Panc1 (cell line): ENCODE results near the gene DMRTC1. TPM values are rescaled to one million over a fixed set of nuclear protein-coding genes. Genes with fewer than 3 reads are reported as not detected.
A peak's percentile ranks its signal among the peaks of the same experiment; 100 is the strongest.
"Not testable (repeated sequence)": the region's sequence is repeated elsewhere in the genome, so short reads cannot be mapped to it uniquely, and the experiment has no call there.

Experiments used
- ATAC-seq: fragments of 200-7000 bp; cut with Tn5 transposase; 2 replicates; pipeline ENCODE4 v1.9.1; 2020; ENCODE audit warnings: mild to moderate bottlenecking, moderate library complexity
- Bru-seq: library from RNA; stranded (reverse); fragments of 400-500 nt; gene quantifications from one replicate; lab custom pipeline; 2021; lab: Mats Ljungman, UMichigan
- BruChase-seq, 2 experiments: library from RNA; stranded (reverse); fragments of 400-500 nt; gene quantifications; one replicate each; lab custom pipeline; 2021; lab: Mats Ljungman, UMichigan
- BruUV-seq: library from RNA; stranded (reverse); fragments of 400-500 nt; replicated peaks from 2 replicates; lab custom pipeline; 2021; lab: Mats Ljungman, UMichigan
- CTCF ChIA-PET: fragments of 300-600 bp; sonication (Branson Sonifier 250); formaldehyde crosslinking; loops from one replicate; lab custom pipeline; 2022; ENCODE audit warnings: antibody characterized with exemption; lab: Charles Lee
- POLR2A ChIA-PET: fragments of 300-600 bp; sonication (Branson Sonifier 250); formaldehyde crosslinking; loops from one replicate; lab custom pipeline; 2022; ENCODE audit warnings: antibody characterized with exemption; lab: Charles Lee
- DNase-seq: peaks from one replicate; pipeline ENCODE4 v3.0.0-alpha.2; 2010; ENCODE audit warnings: low read depth, low spot score
- H3K27ac ChIP-seq: 2 replicates; pipeline ENCODE4 v1.5.1; 2011; ENCODE audit warnings: mild to moderate bottlenecking, low read length, inconsistent platforms
- H3K27me3 ChIP-seq: fragments of 200-500 bp; sonication (Bioruptor generic); 2 replicates; pipeline ENCODE4 v1.6.0; 2014; ENCODE audit warnings: low read length, inconsistent platforms; ENCODE audit not compliant: control insufficient read depth, insufficient read depth
- H3K36me3 ChIP-seq: fragments of 200-500 bp; sonication (Bioruptor generic); 2 replicates; pipeline ENCODE4 v1.5.1; 2014; ENCODE audit warnings: inconsistent platforms, mild to moderate bottlenecking, low read length, moderate library complexity; ENCODE audit not compliant: control insufficient read depth, insufficient read depth
- H3K4me1 ChIP-seq: 2 replicates; pipeline ENCODE4 v1.5.1; 2011; ENCODE audit warnings: inconsistent platforms, mild to moderate bottlenecking, low read length, moderate library complexity; ENCODE audit not compliant: control insufficient read depth, insufficient read depth
- H3K4me3 ChIP-seq, 2 experiments: 2 replicates each; pipeline ENCODE4 v1.5.1; 2011 to 2012; ENCODE audit warnings: low read depth in 2 of 2, low read length in 2 of 2, mild to moderate bottlenecking in 2 of 2, inconsistent platforms in 1 of 2, moderate library complexity in 1 of 2
- H3K9me3 ChIP-seq: fragments of 200-500 bp; sonication (Bioruptor generic); 2 replicates; pipeline ENCODE4 v1.5.1; 2014; ENCODE audit warnings: low read depth, mild to moderate bottlenecking, inconsistent platforms, low read length, moderate library complexity; ENCODE audit not compliant: control insufficient read depth, insufficient read depth
- in situ Hi-C: cut with HindIII; loops from 2 replicates; pipeline ENCODE4 v1.10.0; 2016; ENCODE audit warnings: low sequenced_read_pairs, low pct_unique_long_range_greater_than_20kb
- intact Hi-C: fragments of 100-400 bp; cut with micrococcal nuclease; formaldehyde crosslinking; loops from one replicate; pipeline ENCODE4 v1.10.0; 2022; ENCODE audit not compliant: unreplicated experiment
- long read RNA-seq: library from polyadenylated mRNA; unstranded; transcript quantifications from one replicate; pipeline ENCODE4 v2.0.0, GENCODE V29; 2021; ENCODE audit not compliant: unreplicated experiment
- polyA plus RNA-seq: library from polyadenylated mRNA; unstranded; fragments of >200 nt; gene quantifications from one replicate; pipeline ENCODE4 v1.2.1, GENCODE V29; 2012; ENCODE audit warnings: missing spikeins; ENCODE audit not compliant: insufficient read length
- total RNA-seq: library from RNA; stranded (reverse); gene quantifications from one replicate; pipeline ENCODE4 v1.2.1, GENCODE V29; 2021; ENCODE audit not compliant: unreplicated experiment

The DMRTC1 gene, protein sequence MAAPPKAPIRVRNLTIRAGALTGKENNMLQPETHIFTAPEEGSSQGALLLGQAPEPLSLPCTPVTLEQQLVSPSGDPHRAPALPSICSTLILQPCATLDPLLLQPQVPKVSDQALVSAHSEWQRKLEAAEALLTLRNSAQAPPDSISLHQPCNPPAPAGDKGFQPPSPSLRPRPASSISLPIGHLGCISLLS
- total RNA-seq (0.31 TPM), Bru-seq, nascent RNA (not detected), BruChase-seq, experiment 1, labeled RNA remaining after a 2-hour chase (not detected), BruChase-seq, experiment 2, labeled RNA remaining after a 6-hour chase (not detected)
- polyA plus RNA-seq = not detected
- long read RNA-seq = 0 reads

GRCh38 chrX:72943819-72944169 is at the start of gene DMRTC1:
Gene DMRTC1 (minus strand): TSS chrX:72943837. CDS start chrX:72875694, 68,143 bp downstream.
- BruUV-seq, H3K27ac ChIP-seq, in situ Hi-C loops, H3K4me1 ChIP-seq, H3K27me3 ChIP-seq, H3K9me3 ChIP-seq, POLR2A ChIA-PET, H3K36me3 ChIP-seq, CTCF ChIA-PET, DNase-seq, H3K4me3 ChIP-seq, intact Hi-C loops: not testable (repeated sequence)
- ATAC-seq = peak; percentile 80

DNA sequence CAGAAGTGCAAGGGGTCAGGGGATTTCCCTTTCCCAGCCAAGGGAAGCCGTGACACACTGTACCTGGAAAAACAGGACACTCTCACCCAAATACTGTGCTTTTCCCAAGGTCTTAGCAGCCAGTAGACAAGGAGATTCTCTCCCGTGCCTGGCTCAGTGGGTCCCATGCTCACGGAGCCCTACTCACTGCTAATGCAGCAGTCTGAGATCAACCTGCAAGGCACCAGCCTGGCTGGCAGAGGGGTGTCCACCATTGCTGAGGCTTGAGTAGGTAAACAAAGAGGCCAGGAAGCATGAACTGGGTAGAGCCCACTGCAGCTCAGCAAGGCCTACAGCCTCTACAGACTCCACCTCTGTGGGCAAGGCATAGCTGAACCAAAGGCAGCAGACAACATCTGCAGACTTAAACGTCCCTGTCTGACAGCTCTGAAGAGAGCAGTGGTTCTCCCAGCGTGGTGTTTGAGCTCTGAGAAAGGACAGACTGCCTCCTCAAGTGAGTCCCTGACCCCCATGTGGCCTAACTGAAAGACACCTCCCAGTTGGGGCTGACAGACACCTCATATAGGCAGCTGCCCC is 37.3 kb upstream of the DMRTC1 start:
- CTCF ChIA-PET, H3K27ac ChIP-seq, H3K4me1 ChIP-seq, BruUV-seq, in situ Hi-C loops, H3K27me3 ChIP-seq, H3K36me3 ChIP-seq, intact Hi-C loops, DNase-seq, POLR2A ChIA-PET, H3K4me3 ChIP-seq, ATAC-seq, H3K9me3 ChIP-seq: not testable (repeated sequence)

DNA sequence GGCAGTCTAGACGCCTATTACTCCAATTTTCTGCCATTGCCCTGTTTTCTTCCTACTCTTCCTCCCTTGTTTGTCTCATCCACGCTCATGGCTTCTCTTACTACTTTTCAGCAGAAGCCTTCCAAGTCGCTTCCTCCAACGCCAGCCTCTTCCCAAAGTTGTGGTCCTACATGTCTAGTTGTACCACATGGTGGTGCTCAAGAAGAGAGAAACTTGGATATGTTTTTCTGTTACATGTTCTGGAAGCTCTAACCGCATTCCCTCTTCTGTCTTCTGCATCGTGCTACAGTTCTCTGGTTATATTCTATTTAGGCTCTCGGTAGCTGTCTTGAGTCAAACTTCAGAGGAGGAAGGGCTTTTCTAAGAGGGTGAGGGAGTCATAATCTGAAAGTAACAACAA is 31.2 kb upstream of the DMRTC1 start:
- ATAC-seq = 0 out of 2 replicates have a peak, but pooled peaks have one; percentile 48
- POLR2A ChIA-PET, H3K27me3 ChIP-seq, BruUV-seq, CTCF ChIA-PET, H3K9me3 ChIP-seq, DNase-seq, H3K4me3 ChIP-seq, H3K36me3 ChIP-seq, H3K4me1 ChIP-seq, H3K27ac ChIP-seq, intact Hi-C loops, in situ Hi-C loops: not testable (repeated sequence)

GRCh38 chrX:72971859-72972258 is 28.2 kb upstream of the DMRTC1 start:
- intact Hi-C loops, DNase-seq, BruUV-seq, H3K4me3 ChIP-seq, H3K36me3 ChIP-seq, in situ Hi-C loops, ATAC-seq, CTCF ChIA-PET, H3K27me3 ChIP-seq, H3K4me1 ChIP-seq, POLR2A ChIA-PET, H3K27ac ChIP-seq, H3K9me3 ChIP-seq: not testable (repeated sequence)

- intact Hi-C loops, in situ Hi-C loops, H3K4me3 ChIP-seq, H3K27ac ChIP-seq, H3K9me3 ChIP-seq, DNase-seq, H3K4me1 ChIP-seq, POLR2A ChIA-PET, BruUV-seq, CTCF ChIA-PET, ATAC-seq, H3K27me3 ChIP-seq, H3K36me3 ChIP-seq: not testable (repeated sequence)
Measured at GRCh38 chrX:72959971-72960370, 16.3 kb upstream of the DMRTC1 start.

DNA sequence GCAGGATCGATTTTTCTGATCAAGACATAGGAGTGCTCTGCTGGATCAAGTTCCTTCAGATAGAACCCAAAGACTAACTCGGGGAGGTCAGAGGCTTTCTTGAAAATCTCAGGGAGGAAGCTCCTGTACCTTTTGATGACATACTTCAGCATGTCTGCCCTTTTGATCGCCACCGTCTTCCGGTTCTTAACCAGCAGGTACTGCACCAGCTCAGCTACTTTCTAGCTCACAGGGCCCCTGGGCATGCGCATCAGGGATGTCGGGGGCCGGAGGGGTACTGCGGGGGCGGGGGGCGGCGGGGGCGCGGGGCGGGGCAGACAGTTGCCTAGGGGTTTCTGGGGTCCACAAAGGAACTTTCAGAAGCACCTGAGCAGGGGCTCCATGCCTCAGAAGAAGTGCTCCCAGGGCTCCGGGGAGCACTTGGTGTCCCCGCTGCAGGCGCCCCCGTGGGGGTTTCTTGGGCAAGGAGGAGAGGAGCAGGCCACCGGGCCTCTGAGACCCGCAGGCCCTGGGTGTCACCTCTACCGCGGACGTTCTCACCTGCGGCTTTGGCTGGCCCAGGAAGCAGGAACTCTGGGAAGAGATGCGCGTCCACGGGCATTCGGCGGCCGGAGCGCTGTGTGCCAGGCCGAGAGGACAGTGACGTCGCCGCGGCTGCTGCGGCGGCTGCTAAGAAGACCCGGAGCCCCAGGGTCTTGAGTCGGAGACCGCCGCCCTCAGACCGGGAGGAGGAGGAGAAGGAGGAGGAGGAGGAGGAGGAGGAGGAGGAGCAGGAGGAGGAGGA is 410 bp downstream of the DMRTC1 start:
- H3K9me3 ChIP-seq, CTCF ChIA-PET, H3K27ac ChIP-seq, in situ Hi-C loops, H3K36me3 ChIP-seq, H3K27me3 ChIP-seq, DNase-seq, BruUV-seq, H3K4me3 ChIP-seq, H3K4me1 ChIP-seq, intact Hi-C loops, POLR2A ChIA-PET: not testable (repeated sequence)
- 0 out of 2 replicates have a peak, but pooled peaks have one; percentile 46 for ATAC-seq

- H3K9me3 ChIP-seq, H3K4me1 ChIP-seq, BruUV-seq, H3K4me3 ChIP-seq, intact Hi-C loops, in situ Hi-C loops, POLR2A ChIA-PET, H3K36me3 ChIP-seq, CTCF ChIA-PET, H3K27ac ChIP-seq, H3K27me3 ChIP-seq, ATAC-seq, DNase-seq: not testable (repeated sequence)
Measured at GRCh38 chrX:72942272-72942671, 1.4 kb downstream of the DMRTC1 start.
